Measurements from ENCODE around the gene PAX5. TPM values are rescaled to one million over a fixed set of nuclear protein-coding genes. Genes with fewer than 3 reads are reported as not detected.

The PAX5 gene
- total and polyA plus RNA-seq, 2 of the 13 experiments (the other 11 are each of a cell fraction or from before 2014, with no cell fraction given): not detected

GRCh38 chr9:37061768-37062167, 27.7 kb upstream of the PAX5 start:
- H4K20me1 ChIP-seq (ENCODE audit: insufficient read depth, low read length): no peaks in the 10 kb centered on the region
- no peaks in the 10 kb centered on the region for H3K36me3 ChIP-seq (replicated peaks in 1 of 2; ENCODE audit: control insufficient read depth in 1 of 2, insufficient read depth in 2 of 2, low read length in 2 of 2)
- DNase-seq (ENCODE audit: low spot score) (peak; percentile 7), FAIRE-seq (no peak), ATAC-seq (peak; percentile 33; the same call in 1 of the 3 replicates)
- 0 out of 2 replicates have a peak, but pooled peaks have one; percentile 14 for TF ChIP-seq MAFF (IDR thresholded peaks at IDR 0.05; ENCODE audit: low read depth, low read length)
- TF ChIP-seq MAFK (conservative IDR thresholded peaks at IDR 0.05 in 1 of 2, IDR thresholded peaks at IDR 0.05 in 1 of 2; ENCODE audit: low read length in 2 of 2): 0 out of 4 replicates have a peak, but pooled peaks of 1 of the 2 experiments have one; percentile 4
- TF ChIP-seq NFE2 (CRISPR knock-in tag; IDR thresholded peaks at IDR 0.05): peak; percentile 65; the same call in 1 of the 2 replicates
- TF ChIP-seq, protein P1, sequence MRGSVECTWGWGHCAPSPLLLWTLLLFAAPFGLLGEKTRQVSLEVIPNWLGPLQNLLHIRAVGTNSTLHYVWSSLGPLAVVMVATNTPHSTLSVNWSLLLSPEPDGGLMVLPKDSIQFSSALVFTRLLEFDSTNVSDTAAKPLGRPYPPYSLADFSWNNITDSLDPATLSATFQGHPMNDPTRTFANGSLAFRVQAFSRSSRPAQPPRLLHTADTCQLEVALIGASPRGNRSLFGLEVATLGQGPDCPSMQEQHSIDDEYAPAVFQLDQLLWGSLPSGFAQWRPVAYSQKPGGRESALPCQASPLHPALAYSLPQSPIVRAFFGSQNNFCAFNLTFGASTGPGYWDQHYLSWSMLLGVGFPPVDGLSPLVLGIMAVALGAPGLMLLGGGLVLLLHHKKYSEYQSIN (CRISPR knock-in tag; IDR thresholded peaks at IDR 0.05; ENCODE audit: borderline replicate concordance): no peak
- peak; percentile 40; the same call in 1 of the 2 replicates for TF ChIP-seq FOSL2 (CRISPR knock-in tag; IDR thresholded peaks at IDR 0.05)
- TF ChIP-seq NFE2L2 (IDR thresholded peaks at IDR 0.05; ENCODE audit: low read length): peak; percentile 61; the same call in 1 of the 2 replicates
- no peak for TF ChIP-seq ARNT (IDR thresholded peaks at IDR 0.05)
- peak overlapping the region; percentile 11 for H2AFZ ChIP-seq (ENCODE audit: low read length)
- H3K4me3 ChIP-seq (replicated peaks in 1 of 3; ENCODE audit: insufficient read depth in 1 of 3, low read depth in 2 of 3, low read length in 3 of 3): no peak overlapping the region
- no peak overlapping the region for H3K4me2 ChIP-seq (ENCODE audit: low read depth, low read length)
- CTCF ChIA-PET (ENCODE audit: low intra/inter-chr PET ratio, low total read pairs): no interaction called here
- H3K4me1 ChIP-seq (ENCODE audit: insufficient read depth, low read length): no peaks in the 10 kb centered on the region
- no TSS peak for BruUV-seq (replicated peaks)
- intact Hi-C loops (cut with micrococcal nuclease; ENCODE audit: unreplicated experiment): no loop called here
- WGBS (ENCODE audit: low lambda C conversion rate): 68% methylated on average over 2 of the region's 2 CpGs
- H3K27me3 ChIP-seq (ENCODE audit: control insufficient read depth in 1 of 2, insufficient read depth in 2 of 2, low read length in 2 of 2): peaks cover 0 to 9% of the 10 kb centered on the region in 2 experiments; a peak in 2 of 5 replicates
- H3K79me2 ChIP-seq (ENCODE audit: insufficient read depth, low read length): no peaks in the 10 kb centered on the region
- in situ Hi-C loops (cut with HindIII; ENCODE audit: extremely low pct_ligation_motif_present, low pct_unique_long_range_greater_than_20kb): no loop called here
- H3K9ac ChIP-seq (ENCODE audit: insufficient read depth, low read depth, low read length): no peak overlapping the region
- POLR2A ChIA-PET: no interaction called here
- no peak overlapping the region for H3K27ac ChIP-seq (ENCODE audit: extremely low read length, insufficient read depth, low read length)
- H3K9me3 ChIP-seq (ENCODE audit: low read length): no peaks in the 10 kb centered on the region

DNA sequence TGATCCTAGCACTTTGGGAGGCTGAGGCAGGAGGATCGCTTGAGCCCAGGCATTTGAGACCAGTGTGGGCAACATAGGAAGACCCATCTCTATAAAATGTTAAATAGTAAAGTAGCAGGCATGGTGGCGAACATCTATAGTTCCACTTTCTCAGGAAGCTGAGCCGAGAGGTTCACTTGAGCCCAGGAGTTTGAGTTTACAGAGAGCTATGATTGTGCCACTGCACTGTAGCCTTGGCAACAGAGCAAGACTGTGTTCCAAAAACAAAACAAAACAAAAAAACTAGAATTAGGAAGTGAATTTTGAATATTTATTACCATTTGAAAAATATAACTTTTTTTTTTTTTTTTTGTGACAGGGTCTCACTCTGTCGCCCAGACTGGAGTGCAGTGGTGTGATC, 26.8 kb upstream of the PAX5 start:
- no peaks in the 10 kb centered on the region for H3K4me1 ChIP-seq (ENCODE audit: insufficient read depth, low read length)
- BruUV-seq (replicated peaks): no TSS peak
- H3K36me3 ChIP-seq (replicated peaks in 1 of 2; ENCODE audit: control insufficient read depth in 1 of 2, insufficient read depth in 2 of 2, low read length in 2 of 2): no peaks in the 10 kb centered on the region
- intact Hi-C loops (cut with micrococcal nuclease; ENCODE audit: unreplicated experiment) (no loop called here), in situ Hi-C loops (cut with HindIII; ENCODE audit: extremely low pct_ligation_motif_present, low pct_unique_long_range_greater_than_20kb) (no loop called here)
- no peaks in the 10 kb centered on the region for H4K20me1 ChIP-seq (ENCODE audit: insufficient read depth, low read length)
- peaks cover 0 to 9% of the 10 kb centered on the region in 2 experiments; a peak in 1 of 5 replicates for H3K27me3 ChIP-seq (ENCODE audit: control insufficient read depth in 1 of 2, insufficient read depth in 2 of 2, low read length in 2 of 2)
- ATAC-seq (no peak), DNase-seq (ENCODE audit: low spot score) (no peak), FAIRE-seq (no peak)
- CTCF ChIA-PET (ENCODE audit: low intra/inter-chr PET ratio, low total read pairs): no interaction called here
- no peak overlapping the region for H3K4me2 ChIP-seq (ENCODE audit: low read depth, low read length)
- POLR2A ChIA-PET: no interaction called here
- H3K27ac ChIP-seq (ENCODE audit: extremely low read length, insufficient read depth, low read length): no peak overlapping the region
- H2AFZ ChIP-seq (ENCODE audit: low read length): no peak overlapping the region
- H3K9me3 ChIP-seq (ENCODE audit: low read length): no peaks in the 10 kb centered on the region
- no peak overlapping the region for H3K4me3 ChIP-seq (replicated peaks in 1 of 3; ENCODE audit: insufficient read depth in 1 of 3, low read depth in 2 of 3, low read length in 3 of 3)
- 57% methylated on average over 4 of the region's 4 CpGs for WGBS (ENCODE audit: low lambda C conversion rate)
- H3K9ac ChIP-seq (ENCODE audit: insufficient read depth, low read depth, low read length): no peak overlapping the region
- TF ChIP-seq TSC22D2 (CRISPR knock-in tag; IDR thresholded peaks at IDR 0.05; ENCODE audit: borderline replicate concordance): no peak
- TF ChIP-seq ONECUT2 (CRISPR knock-in tag; IDR thresholded peaks at IDR 0.05): no peak
- TF ChIP-seq ZFX (CRISPR knock-in tag; IDR thresholded peaks at IDR 0.05; ENCODE audit: low read depth): no peak
- no peak for TF ChIP-seq JUNB (CRISPR knock-in tag; IDR thresholded peaks at IDR 0.05; ENCODE audit: borderline replicate concordance)
- no peak for TF ChIP-seq ZNF720 (CRISPR knock-in tag; IDR thresholded peaks at IDR 0.05)
- TF ChIP-seq FOXP1 (IDR thresholded peaks at IDR 0.05): no peak
- no peak for TF ChIP-seq FOXP1 (CRISPR knock-in tag; IDR thresholded peaks at IDR 0.05)
- TF ChIP-seq XRCC5 (optimal IDR thresholded peaks at IDR 0.05; ENCODE audit: low read length): no peak
- TF ChIP-seq NONO (IDR thresholded peaks at IDR 0.05): no peak
- TF ChIP-seq NONO (CRISPR knock-in tag; conservative IDR thresholded peaks at IDR 0.05): no peak
- TF ChIP-seq, protein P2, sequence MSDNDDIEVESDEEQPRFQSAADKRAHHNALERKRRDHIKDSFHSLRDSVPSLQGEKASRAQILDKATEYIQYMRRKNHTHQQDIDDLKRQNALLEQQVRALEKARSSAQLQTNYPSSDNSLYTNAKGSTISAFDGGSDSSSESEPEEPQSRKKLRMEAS (IDR thresholded peaks at IDR 0.05): no peak
- no peak for TF ChIP-seq CREM (IDR thresholded peaks at IDR 0.05)
- TF ChIP-seq CREM (CRISPR knock-in tag; IDR thresholded peaks at IDR 0.05): no peak
- TF ChIP-seq GTF2F1 (IDR thresholded peaks at IDR 0.05; ENCODE audit: low read length): no peak
- TF ChIP-seq ZNF383 (CRISPR knock-in tag; IDR thresholded peaks at IDR 0.05; ENCODE audit: borderline replicate concordance): no peak
- H3K79me2 ChIP-seq (ENCODE audit: insufficient read depth, low read length): no peaks in the 10 kb centered on the region

Measured in HepG2 (cell line).